ENCODE measurements around the gene RIC8A.

DNA sequence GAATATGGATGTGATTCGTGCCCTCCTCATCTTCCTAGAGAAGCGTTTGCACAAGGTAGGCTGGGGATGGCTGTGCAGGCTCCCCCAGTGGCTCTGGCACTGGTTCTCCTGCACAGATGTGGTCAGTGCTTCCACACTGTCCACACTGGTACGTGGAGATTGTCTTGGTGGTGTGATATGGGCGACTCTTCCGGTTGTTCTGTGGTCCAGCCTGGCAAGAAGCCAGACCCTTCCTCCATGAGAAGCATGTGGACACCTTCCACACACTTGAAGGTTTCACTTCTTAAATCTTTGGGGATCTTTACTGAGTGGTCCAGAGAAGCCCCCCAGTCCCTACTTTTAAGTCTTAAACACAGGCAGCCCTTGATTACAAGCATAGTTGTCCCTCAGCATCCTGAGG is 3.8 kb downstream of the RIC8A start:
- TF ChIP-seq CTCF (conservative IDR thresholded peaks at IDR 0.05; ENCODE audit: low read length) (no peak), EZH2phosphoT487 (IDR thresholded peaks at IDR 0.05; ENCODE audit: borderline replicate concordance, low read depth, low read length) (no peak)

All from OCI-LY7 (cell line).